ENCODE results near the gene PIAS4.

- TF ChIP-seq, protein P1, sequence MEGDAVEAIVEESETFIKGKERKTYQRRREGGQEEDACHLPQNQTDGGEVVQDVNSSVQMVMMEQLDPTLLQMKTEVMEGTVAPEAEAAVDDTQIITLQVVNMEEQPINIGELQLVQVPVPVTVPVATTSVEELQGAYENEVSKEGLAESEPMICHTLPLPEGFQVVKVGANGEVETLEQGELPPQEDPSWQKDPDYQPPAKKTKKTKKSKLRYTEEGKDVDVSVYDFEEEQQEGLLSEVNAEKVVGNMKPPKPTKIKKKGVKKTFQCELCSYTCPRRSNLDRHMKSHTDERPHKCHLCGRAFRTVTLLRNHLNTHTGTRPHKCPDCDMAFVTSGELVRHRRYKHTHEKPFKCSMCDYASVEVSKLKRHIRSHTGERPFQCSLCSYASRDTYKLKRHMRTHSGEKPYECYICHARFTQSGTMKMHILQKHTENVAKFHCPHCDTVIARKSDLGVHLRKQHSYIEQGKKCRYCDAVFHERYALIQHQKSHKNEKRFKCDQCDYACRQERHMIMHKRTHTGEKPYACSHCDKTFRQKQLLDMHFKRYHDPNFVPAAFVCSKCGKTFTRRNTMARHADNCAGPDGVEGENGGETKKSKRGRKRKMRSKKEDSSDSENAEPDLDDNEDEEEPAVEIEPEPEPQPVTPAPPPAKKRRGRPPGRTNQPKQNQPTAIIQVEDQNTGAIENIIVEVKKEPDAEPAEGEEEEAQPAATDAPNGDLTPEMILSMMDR (optimal IDR thresholded peaks at IDR 0.05 in 1 of 3, IDR thresholded peaks at IDR 0.05 in 1 of 3, conservative IDR thresholded peaks at IDR 0.05 in 1 of 3; ENCODE audit: extremely low read depth in 1 of 3, insufficient read depth in 2 of 3, low read length in 3 of 3): no peak
- no peak for TF ChIP-seq EZH2 (IDR thresholded peaks at IDR 0.05; ENCODE audit: low read length)
Observed at GRCh38 chr19:3981736-3982681, 25.5 kb upstream of the PIAS4 start.
